Central memory CD8-positive, alpha-beta T cell (primary cell): Measurements from ENCODE around the gene KRTAP10-5.
"Not testable (repeated sequence)": the region's sequence is repeated elsewhere in the genome, so short reads cannot be mapped to it uniquely, and the experiment has no call there.

Source experiments
- ATAC-seq: fragments of 150-1000 bp; cut with Tn5 transposase; replicated peaks from 2 replicates; pipeline ENCODE4 v1.10.0; 2022; ENCODE audit warnings: mild to moderate bottlenecking, moderate FRiP score, moderate number of reproducible peaks; ENCODE audit not compliant: poor library complexity, severe bottlenecking; ENCODE audit errors: extremely low read depth
- DNase-seq, 2 donors: peaks; one replicate each; pipeline ENCODE4 v3.0.0; 2021; ENCODE audit warnings: low spot score in 2 of 2
- H3K27ac Mint-ChIP-seq: one replicate; pipeline ENCODE4 v1.8.0; 2022; ENCODE audit warnings: low read depth, mild to moderate bottlenecking, moderate library complexity, mixed read lengths
- H3K27me3 Mint-ChIP-seq: one replicate; pipeline ENCODE4 v1.8.0; 2022; ENCODE audit warnings: mixed read lengths
- H3K36me3 Mint-ChIP-seq: one replicate; pipeline ENCODE4 v1.8.0; 2022; ENCODE audit warnings: mild to moderate bottlenecking, moderate library complexity, mixed read lengths; ENCODE audit not compliant: insufficient read depth
- H3K4me1 Mint-ChIP-seq: one replicate; pipeline ENCODE4 v1.8.0; 2022; ENCODE audit warnings: mixed read lengths
- H3K4me3 Mint-ChIP-seq: one replicate; pipeline ENCODE4 v1.8.0; 2022; ENCODE audit warnings: mild to moderate bottlenecking, moderate library complexity, mixed read lengths
- H3K9me3 Mint-ChIP-seq: one replicate; pipeline ENCODE4 v1.8.0; 2022; ENCODE audit warnings: mixed read lengths

Gene KRTAP10-5

DNA sequence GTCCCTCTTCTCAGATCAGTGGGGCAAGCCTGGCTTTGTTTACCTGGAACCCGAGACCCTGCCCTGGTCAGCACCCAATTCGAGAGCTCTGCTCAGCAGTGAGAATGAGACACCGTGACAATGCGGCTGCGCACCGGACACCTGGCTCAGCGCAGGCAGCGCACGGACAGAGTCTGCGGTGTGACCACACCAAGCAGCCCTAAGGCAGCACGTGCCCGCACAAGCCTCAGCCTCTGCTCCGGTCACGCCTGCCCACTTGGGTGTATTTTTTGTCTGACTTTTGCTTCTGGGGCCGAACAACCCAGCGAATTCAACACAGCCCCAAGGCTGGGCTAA, 36.2 kb upstream of the KRTAP10-5 start:
- Mint-ChIP-seq H3K27ac (no peak overlapping the region), H3K27me3 (no peaks in the 10 kb centered on the region), H3K4me3 (peak overlapping the region; percentile 1), H3K9me3 (peaks cover 21% of the 10 kb centered on the region), H3K36me3 (peaks cover 7% of the 10 kb centered on the region), H3K4me1 (peaks cover 63% of the 10 kb centered on the region)
- DNase-seq (no peak), ATAC-seq (no peak)

DNA sequence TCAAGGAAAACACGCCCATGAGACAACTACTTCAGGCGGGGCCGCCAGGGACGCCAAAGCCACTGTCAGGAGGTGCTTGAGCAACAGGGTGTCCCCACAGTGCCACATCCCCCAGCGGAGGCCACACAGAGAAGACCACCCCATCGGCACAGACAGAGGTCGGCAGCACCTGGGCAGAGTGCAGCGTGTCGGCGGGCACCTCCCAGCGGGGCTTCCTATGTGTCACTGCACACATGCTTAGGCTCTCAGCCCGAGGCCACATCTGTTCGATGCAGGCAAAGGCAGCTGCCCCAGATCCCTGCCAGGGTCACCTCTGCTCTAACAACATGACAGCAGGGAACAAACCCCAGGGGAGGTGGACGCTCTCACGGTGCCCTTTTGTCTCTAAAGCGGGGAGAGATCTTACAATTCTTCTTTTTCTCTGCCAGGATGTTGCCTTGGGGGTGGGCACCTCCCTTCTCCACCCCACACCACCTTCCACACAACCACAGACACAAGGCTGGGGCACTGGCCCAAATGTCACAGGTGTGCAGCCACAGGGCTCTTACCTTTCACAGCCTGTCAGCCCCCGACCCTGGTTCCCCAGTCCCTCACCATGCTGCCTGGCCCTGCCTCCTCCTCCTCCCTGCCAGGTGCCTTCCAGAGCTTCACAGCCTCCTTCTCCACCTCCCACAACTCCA, 35.6 kb upstream of the KRTAP10-5 start:
- Mint-ChIP-seq H3K4me1 (peaks cover 63% of the 10 kb centered on the region), H3K27me3 (no peaks in the 10 kb centered on the region), H3K4me3 (no peak overlapping the region), H3K27ac (no peak overlapping the region), H3K9me3 (peaks cover 26% of the 10 kb centered on the region), H3K36me3 (peaks cover 7% of the 10 kb centered on the region)
- DNase-seq, result no peak
- no peak for ATAC-seq

DNA sequence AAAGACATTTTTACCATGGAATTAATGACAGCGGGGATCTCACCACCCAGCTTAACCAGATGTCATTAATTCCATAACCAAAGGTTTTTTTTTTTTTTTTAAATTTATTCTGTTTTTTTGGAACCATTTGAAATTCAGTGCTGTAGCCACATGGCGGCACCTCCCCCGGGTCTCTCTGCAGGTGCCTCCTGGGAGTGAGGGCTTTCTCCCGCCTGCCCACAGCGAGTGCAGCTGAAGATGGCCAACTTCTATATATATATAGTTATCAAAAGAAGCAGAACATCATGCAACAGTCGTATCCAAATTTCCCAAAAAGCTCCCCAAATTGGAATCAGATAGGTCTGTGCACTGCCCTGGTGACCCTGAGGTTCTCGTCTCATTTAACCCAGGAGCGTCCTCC, 35.1 kb upstream of the KRTAP10-5 start:
- ATAC-seq (no peak), DNase-seq (no peak)
- H3K4me3 Mint-ChIP-seq, result no peak overlapping the region
- H3K27me3 Mint-ChIP-seq, result no peaks in the 10 kb centered on the region
- peaks cover 23% of the 10 kb centered on the region for H3K9me3 Mint-ChIP-seq
- H3K4me1 Mint-ChIP-seq, result peaks cover 58% of the 10 kb centered on the region
- peaks cover 7% of the 10 kb centered on the region for H3K36me3 Mint-ChIP-seq
- no peak overlapping the region for H3K27ac Mint-ChIP-seq

DNA sequence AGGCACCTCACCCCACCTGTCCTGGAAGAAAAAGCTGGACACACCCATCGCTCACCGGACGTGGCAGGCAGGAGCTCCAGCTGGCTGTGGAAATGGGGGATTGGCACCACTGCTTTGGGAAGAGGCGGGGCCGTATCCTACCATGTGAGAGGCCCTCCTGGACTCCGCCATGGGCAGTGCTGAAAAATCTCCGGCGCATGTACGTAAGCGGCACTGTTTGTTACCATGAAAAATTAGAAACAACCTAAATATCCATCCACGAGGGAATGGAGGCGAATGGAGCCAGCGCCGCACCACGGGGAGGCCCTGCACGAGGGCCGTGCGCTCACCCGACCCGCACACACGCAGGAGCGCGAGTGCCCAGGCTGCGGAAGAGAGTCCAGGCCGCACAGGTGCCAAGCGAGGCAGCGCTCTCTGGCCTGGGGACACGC, 34.6 kb upstream of the KRTAP10-5 start:
- H3K9me3 Mint-ChIP-seq, result peaks cover 20% of the 10 kb centered on the region
- peaks cover 53% of the 10 kb centered on the region for H3K4me1 Mint-ChIP-seq
- H3K27me3 Mint-ChIP-seq, result no peaks in the 10 kb centered on the region
- H3K27ac Mint-ChIP-seq, result no peak overlapping the region
- H3K4me3 Mint-ChIP-seq, result no peak overlapping the region
- no peak for DNase-seq
- no peak for ATAC-seq
- peaks cover 7% of the 10 kb centered on the region for H3K36me3 Mint-ChIP-seq

DNA sequence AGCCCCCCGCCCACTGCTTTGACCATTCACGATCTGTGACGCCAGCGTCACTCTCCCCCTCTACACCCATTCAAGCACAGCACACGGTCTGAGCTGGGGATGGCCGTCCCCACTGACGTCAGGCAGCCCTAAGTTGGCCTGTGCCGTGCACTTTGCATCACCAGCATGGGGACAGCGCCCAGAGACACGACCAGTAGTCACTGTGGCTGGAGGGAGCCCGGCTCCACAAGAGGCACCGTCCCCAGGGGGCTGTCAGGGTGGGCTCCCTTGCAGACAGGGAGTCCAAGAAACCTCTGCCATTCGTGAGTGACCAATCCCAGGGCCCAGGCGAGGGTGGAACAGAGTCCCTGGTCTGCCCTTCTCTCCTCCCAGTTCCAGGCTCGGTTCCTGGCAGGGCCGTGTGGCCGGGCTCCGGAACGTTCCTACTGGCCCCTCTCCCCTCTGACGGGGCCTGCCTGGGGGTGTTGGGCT, 33.8 kb upstream of the KRTAP10-5 start:
- peaks cover 45% of the 10 kb centered on the region for H3K4me1 Mint-ChIP-seq
- H3K27ac Mint-ChIP-seq, result no peak overlapping the region
- no peaks in the 10 kb centered on the region for H3K27me3 Mint-ChIP-seq
- peaks cover 20% of the 10 kb centered on the region for H3K9me3 Mint-ChIP-seq
- ATAC-seq, result no peak
- no peak overlapping the region for H3K4me3 Mint-ChIP-seq
- peaks cover 5% of the 10 kb centered on the region for H3K36me3 Mint-ChIP-seq
- no peak for DNase-seq

DNA sequence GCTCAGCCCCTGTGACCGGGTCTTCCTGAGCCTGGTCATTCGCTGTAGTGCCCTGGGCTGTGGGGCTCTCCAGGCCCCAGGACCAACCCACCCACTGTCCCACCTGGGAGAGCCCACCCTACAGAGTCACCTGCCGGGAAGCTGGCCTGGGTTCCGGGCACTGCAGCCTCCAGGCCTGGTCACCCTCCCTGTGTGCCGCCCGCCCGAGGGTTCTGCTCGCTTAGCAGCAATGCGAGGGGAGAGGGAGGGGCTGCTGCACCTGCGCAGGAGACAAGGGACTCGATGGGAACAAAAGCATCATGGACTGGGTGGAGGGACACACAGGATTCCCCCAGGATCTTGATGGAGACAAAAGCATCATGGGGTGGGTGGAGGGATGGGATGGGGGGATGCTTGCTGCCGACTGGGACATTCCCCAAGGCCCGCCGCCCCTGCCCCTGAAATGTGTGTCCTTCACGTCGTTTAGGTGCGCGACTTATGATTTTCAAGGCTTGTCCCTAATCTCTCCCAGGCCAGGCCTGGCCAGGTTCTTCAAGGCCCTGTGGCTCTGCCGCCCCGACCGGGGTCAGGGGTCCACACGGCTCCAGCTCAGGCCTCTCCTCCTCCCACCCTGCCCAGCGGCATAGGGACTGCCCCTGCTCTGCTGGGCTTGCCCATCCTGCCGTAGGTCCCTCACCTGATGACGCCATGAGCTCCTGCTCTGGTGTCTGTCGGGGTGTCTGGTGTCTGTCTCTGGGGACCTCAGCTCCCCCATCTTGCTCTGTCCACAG, 33.2 kb upstream of the KRTAP10-5 start:
- Mint-ChIP-seq H3K9me3 (peaks cover 22% of the 10 kb centered on the region), H3K27me3 (no peaks in the 10 kb centered on the region), H3K4me3 (no peak overlapping the region), H3K36me3 (peaks cover under 1% of the 10 kb centered on the region), H3K27ac (no peak overlapping the region), H3K4me1 (peaks cover 39% of the 10 kb centered on the region)
- ATAC-seq (no peak), DNase-seq (no peak)

DNA sequence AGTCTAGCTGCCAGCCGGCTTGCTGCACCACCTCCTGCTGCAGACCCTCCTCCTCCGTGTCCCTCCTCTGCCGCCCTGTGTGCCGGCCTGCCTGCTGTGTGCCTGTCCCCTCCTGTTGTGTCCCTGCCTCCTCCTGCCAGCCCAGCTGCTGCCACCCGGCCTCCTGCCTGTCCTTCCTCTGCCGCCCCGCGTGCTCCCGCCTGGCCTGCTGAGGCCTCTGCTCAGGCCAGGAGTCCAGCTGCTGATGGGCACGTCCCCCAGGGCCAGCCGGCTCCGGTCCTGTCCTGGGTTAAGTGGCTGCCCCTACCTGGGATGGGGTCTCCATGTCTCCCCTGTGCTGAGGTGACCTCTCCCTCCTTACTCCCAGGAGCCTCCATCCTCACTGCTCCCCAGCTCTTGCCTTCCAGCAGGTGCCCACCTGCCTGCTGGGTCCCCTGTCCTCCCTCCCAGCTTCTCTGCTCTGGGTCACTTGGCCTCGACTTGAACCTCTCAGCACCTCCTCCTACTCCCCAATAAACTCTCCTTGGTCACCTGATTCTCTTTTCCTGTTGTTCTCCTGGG, 32.3 kb upstream of the KRTAP10-5 start:
- H3K27me3 Mint-ChIP-seq, result no peaks in the 10 kb centered on the region
- H3K4me3 Mint-ChIP-seq, result no peak overlapping the region
- no peak overlapping the region for H3K27ac Mint-ChIP-seq
- peaks cover 31% of the 10 kb centered on the region for H3K4me1 Mint-ChIP-seq
- DNase-seq (no peak), ATAC-seq (no peak)
- H3K36me3 Mint-ChIP-seq, result no peaks in the 10 kb centered on the region
- H3K9me3 Mint-ChIP-seq, result peaks cover 22% of the 10 kb centered on the region

DNA sequence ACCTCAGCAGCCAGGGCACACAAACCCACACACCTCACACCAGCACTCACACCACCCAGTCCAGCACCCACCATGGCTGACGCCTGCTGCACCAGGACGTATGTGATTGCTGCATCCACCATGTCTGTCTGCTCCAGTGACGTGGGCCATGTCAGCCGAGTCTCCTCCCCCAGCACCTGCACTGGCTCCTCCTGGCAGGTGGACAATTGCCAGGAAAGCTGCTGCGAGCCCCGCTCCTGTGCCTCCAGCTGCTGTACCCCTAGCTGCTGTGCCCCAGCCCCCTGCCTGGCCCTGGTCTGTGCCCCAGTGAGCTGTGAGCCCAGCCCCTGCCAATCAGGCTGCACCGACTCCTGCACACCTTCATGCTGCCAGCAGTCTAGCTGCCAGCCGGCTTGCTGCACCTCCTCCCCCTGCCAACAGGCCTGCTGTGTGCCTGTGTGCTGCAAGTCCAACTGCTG, 31.7 kb upstream of the KRTAP10-5 start, which contains the start of gene KRTAP10-8:
Gene KRTAP10-8 (plus strand): TSS at position 51 of the 458 bp plus-strand sequence. CDS start 22 bp downstream, at position 73.
- no peaks in the 10 kb centered on the region for H3K27me3 Mint-ChIP-seq
- H3K4me1 Mint-ChIP-seq, result peaks cover 27% of the 10 kb centered on the region
- H3K36me3 Mint-ChIP-seq, result no peaks in the 10 kb centered on the region
- H3K9me3 Mint-ChIP-seq, result peaks cover 22% of the 10 kb centered on the region
- DNase-seq (no peak), ATAC-seq (no peak)
- H3K27ac Mint-ChIP-seq, result no peak within 1 kb of the TSS
- H3K4me3 Mint-ChIP-seq, result no peak within 1 kb of the TSS

DNA sequence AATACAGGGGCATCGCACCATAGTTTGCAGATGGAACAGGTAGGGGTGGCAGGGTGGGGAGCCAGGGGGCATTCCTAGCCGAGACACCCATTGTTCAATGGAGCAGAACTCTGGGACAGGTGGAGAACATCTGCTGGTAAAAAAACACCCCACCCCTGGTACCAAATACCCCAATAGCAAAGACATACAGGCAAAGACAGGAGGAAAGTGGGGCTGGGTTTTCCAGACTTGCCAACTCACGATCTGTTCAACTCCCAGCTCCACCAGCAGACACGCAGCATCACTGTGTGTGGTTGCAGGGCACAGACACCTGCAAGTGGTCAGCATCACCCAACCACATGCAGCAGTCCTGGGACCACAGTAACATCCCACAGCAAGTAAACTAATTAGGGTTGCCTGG, 31.1 kb upstream of the KRTAP10-5 start:
- no peak for ATAC-seq
- Mint-ChIP-seq H3K4me1 (peaks cover 22% of the 10 kb centered on the region), H3K9me3 (peaks cover 22% of the 10 kb centered on the region), H3K36me3 (peaks cover 1% of the 10 kb centered on the region), H3K27me3 (peaks cover 4% of the 10 kb centered on the region), H3K27ac (no peak overlapping the region), H3K4me3 (no peak overlapping the region)
- no peak for DNase-seq

DNA sequence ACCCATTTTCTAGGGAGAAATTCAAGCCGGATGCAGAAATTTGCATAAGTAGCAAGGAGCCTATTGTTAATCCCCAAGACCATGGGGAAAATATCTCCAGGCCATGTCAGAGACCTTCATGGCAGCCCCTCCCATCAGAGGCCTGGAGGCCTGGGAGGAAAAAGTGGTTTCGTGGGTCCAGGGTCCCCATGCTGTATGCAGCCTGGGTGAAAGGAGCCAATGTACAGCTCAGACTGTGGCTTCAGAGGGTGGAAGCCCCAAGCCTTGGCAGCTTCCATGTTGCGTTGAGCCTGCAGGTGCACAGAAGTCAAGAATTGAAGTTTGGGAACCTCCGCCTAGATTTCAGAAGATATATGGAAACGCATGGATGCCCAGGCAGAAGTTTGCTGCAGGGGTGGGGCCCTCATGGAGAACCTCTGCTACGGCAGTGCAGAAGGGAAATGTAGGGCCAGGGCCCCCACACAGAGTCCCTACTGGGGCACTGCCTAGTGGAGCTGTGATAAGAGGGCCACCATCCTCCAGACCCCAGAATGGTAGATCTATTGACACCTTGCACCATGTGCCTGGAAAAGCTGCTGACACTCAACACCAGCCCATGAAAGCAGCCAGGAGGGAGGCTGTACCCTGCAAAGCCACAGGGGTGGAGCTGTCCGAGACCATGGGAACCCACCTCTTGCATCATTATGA, 29.9 kb upstream of the KRTAP10-5 start:
- Mint-ChIP-seq H3K27me3 (peaks cover 17% of the 10 kb centered on the region), H3K4me1 (peaks cover 11% of the 10 kb centered on the region), H3K9me3 (peaks cover 22% of the 10 kb centered on the region)
- not testable (repeated sequence) for H3K36me3 Mint-ChIP-seq, H3K4me3 Mint-ChIP-seq, DNase-seq, ATAC-seq, H3K27ac Mint-ChIP-seq

DNA sequence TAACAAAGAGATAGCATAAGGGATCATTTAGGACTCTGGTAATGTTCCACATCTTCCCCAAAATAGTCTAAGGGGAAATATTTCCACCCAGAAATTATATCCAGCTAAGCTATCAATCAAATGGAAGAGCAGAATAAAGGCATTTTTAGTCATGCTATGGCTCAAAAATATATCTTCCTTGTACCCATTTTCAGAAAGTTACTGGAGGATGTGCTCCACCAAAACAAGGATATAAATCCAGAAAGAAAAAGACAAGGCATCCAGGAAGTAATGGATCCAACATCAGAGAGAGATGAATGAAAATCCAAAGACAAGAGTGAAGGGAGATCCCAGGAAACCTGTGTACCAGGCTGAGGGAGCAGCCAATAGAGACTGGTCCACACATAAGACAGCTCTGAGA, 28.8 kb upstream of the KRTAP10-5 start:
- H3K27ac Mint-ChIP-seq, result no peak overlapping the region
- H3K4me3 Mint-ChIP-seq, result no peak overlapping the region

DNA sequence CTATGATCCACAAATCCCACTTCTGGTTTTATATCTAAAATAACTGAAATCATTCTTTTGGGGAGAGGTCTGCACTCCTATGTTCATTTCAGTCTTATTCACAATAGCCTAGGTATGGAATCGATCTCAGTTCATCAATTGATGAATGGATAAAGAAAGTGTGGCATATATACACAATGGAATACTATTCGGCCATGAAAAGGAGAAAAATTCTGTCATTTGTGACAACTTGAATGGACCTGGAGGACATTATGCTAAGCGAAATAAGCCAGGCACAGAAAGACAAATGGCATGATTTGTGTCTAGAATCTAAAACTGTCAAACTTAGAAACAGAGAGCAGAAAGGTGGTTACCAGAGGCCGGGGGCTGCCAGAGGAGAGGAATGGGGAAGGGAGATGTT, 26.1 kb upstream of the KRTAP10-5 start:
- H3K27me3 Mint-ChIP-seq, result peaks cover 23% of the 10 kb centered on the region
- H3K27ac Mint-ChIP-seq, result no peak overlapping the region
- H3K36me3 Mint-ChIP-seq, result peaks cover 2% of the 10 kb centered on the region
- H3K4me3 Mint-ChIP-seq, result no peak overlapping the region
- ATAC-seq, result no peak
- DNase-seq, result no peak
- peaks cover 22% of the 10 kb centered on the region for H3K9me3 Mint-ChIP-seq
- no peaks in the 10 kb centered on the region for H3K4me1 Mint-ChIP-seq

More for the DNA sequence above, 28.8 kb upstream of the KRTAP10-5 start:
- DNase-seq, result no peak
- ATAC-seq, result no peak
- Mint-ChIP-seq H3K36me3 (peaks cover 2% of the 10 kb centered on the region), H3K9me3 (peaks cover 22% of the 10 kb centered on the region), H3K4me1 (peaks cover 6% of the 10 kb centered on the region), H3K27me3 (peaks cover 17% of the 10 kb centered on the region)
